CD4-positive, alpha-beta T cell treated with Interleukin-2 at 100 ng/mL for 4 hours (primary cell): ENCODE results near the gene GOLPH3L.
A peak's percentile ranks its signal among the peaks of the same experiment; 100 is the strongest.
"Not testable (repeated sequence)": the region's sequence is repeated elsewhere in the genome, so short reads cannot be mapped to it uniquely, and the experiment has no call there.

Experiments
- DNase-seq: peaks from one replicate; pipeline ENCODE4 v3.0.0-alpha.2; 2020; ENCODE audit warnings: low spot score

Gene GOLPH3L

GRCh38 chr1:150696995-150697927 lies at the start of gene GOLPH3L:
TSS of gene GOLPH3L (minus strand) at chr1:150697154. CDS start at chr1:150694838, 2,316 bp downstream.
- DNase-seq, result peak; percentile 97

- no peak for DNase-seq
These were observed 33.3 kb upstream of the GOLPH3L start for GRCh38 chr1:150730130-150730721.

GRCh38 chr1:150724336-150724735 lies 27.4 kb upstream of the GOLPH3L start:
- DNase-seq, result no peak

DNA sequence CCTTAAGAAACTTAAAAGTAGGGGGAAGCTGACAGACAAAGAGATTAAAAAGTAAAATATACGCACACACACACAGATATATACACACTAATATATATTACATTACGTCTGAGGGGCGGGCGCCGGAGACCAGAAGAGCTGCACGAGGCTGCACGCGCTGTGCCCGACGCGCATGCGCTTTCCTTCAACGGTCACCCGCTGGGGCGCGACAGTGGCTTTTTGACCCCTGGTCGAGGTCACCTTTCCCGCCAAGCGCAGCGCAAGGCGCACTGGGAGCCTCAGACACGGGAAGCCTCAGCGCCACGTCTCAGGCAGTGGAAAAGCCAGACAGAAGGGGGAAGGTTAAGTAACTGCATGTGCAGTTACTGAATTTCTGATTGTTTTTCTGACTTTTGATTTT lies 23.7 kb upstream of the GOLPH3L start, which contains the start of gene HORMAD1:
Gene HORMAD1, minus strand, starts transcription at position 193 of the 400 bp plus-strand sequence. CDS start 1,390 bp downstream, outside the sequence.
- no peak for DNase-seq

DNA sequence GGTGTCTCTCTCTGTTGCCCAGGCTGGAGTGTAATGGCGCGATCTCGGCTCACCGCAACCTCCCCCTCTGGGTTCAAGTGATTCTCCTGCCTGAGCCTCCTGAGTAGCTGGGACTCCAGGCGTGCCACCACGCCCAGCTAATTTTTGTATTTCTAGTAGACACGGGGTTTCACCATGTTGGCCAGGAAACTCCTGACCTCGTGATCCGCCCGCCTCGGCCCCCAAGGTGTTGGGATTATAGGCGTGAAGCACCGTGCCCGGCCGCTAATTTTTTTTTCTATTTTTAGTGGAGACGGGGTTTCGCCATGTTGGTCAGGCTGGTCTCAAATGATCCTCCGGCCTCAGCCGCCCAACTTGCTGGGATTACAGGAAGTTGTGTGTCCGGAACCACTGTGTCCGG lies 23.1 kb upstream of the GOLPH3L start:
- no peak for DNase-seq

GRCh38 chr1:150718225-150718891 lies 21.4 kb upstream of the GOLPH3L start:
- no peak for DNase-seq

DNA sequence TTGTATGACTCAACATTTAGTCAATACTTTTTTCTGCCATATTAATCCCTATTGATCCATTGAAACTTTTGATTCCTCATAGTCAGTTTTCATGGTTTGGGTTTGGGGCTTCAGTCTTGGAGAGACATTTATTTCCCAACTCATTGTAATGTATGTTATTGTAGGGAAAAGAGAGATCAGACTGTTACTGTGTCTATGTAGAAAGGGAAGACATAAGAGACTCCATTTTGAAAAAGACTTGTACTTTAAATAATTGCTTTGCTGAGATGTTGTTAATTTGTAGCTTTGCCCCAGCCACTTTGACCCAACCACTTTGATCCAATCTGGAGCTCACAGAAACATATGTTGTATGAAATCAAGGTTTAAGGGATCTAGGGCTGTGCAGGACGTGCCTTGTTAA lies 12.1 kb upstream of the GOLPH3L start:
- not testable (repeated sequence) for DNase-seq

- DNase-seq, result no peak
These were observed 11.6 kb upstream of the GOLPH3L start for GRCh38 chr1:150708595-150708994.

DNA sequence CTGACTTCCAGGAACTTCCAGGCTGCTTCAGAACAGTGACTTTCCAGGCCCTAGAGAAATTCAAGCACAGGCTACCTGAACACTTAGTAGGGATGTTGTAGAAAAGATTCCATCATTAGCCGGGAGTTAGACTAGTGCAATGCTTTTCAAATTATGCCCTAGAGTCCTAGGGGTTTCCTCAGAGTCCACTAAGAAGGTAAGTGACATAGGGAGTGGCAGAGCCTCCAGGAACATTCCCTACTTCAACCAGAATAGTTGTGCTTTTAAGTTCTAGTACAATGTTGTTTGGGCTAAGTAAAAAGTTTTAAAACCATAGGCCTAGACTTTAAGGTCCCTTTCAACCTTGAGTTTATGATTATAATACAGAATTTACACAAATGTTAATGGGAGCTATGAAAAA lies 9.1 kb upstream of the GOLPH3L start:
- no peak for DNase-seq

DNA sequence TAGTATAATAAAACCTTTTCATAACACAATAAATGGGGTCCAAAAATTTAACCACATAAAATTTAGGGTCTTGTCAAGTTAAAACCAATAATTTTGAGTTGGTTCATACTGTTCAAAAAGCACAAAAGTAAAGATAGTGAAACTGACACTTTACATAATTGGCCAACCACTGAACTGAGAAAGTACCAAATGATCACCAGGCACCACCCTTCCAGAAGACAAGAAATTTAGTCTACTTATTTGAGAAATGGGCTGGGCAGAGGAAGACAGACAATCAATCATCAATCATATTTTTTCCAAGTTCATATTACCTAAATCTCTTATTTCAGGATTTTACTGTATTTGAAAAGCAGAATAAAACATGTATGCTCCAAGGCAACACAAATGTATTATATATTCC lies 6.5 kb upstream of the GOLPH3L start:
- no peak for DNase-seq

DNA sequence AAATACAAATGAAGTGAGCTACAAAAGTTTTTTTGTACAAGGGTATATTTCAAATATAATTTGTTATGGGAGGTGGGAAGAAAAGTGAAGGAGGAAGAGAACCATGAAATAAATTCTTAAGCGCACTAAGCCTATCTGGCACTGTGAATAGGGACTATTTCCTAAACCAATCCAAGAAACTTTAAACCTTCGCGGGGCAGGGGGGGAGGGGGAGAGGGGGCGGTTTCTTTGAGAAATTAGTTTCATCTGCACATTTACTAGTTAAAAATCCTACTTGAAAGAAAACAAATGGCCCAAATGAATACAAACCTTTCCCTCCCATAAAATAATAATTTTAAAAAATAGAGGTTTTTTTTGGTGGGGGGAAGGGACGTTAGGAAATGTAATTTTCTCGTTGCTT lies 364 bp downstream of the GOLPH3L start:
- no peak for DNase-seq

GRCh38 chr1:150696162-150696561 lies 792 bp downstream of the GOLPH3L start:
- DNase-seq, result no peak

DNA sequence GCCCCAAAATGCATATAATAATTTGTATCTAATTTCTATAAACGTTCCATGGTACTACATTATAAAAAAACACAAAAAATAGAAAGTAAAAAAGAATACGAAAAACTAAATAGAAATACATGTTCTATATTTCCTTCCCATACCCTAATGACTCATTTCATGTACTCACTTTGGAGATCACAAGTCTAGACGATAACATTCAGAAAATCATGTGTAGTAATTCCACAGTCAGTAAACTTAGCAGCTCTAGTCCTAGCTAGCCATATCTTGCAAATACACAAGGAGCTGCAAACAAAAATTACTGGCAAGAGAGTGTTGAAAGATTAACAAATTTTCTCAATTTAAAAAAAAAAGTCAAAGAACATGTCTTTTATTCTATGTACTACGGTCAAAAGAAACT lies 1.4 kb downstream of the GOLPH3L start:
- DNase-seq, result no peak

DNA sequence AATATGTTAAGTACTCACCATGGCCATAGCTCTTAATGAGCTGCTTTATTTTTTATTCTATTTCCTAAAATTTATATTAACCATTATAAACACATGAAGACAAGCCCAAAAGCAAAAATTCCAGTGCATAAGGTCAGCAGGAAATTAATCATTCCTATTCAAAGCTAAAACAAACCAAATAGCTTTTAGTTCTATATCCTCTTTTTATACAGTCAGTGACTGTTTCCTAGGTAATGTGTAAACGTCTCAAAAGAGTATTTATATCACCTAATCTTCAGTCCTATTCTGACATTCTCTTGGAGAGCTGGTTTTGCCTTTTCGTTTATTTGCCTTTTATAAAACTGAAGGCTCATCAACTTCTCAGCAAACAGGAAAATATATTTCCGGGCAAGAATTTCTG lies 4.2 kb downstream of the GOLPH3L start:
- DNase-seq, result no peak

- no peak for DNase-seq
These were observed 8.2 kb downstream of the GOLPH3L start for GRCh38 chr1:150688763-150689162.

DNA sequence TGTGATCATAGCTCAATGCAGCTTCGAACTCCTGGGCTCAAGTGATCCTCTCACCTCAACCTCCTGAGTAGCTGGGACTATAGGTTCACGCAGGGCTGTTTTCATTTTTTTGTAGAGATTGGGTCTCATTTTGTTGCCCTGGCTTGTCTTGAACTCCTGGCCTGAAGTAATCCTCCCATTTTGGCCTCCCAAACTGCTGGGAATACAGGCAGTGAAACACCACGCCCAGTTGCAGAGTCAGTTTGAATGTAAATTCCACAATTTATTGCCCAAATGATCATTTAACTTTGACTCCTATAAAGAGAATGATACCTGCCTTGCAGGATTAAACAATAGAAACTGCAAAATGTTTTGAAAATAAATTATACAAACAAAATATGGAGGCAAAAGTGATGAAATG lies 10.7 kb downstream of the GOLPH3L start:
- DNase-seq, result no peak

GRCh38 chr1:150683914-150684313 lies 13.0 kb downstream of the GOLPH3L start:
- DNase-seq, result peak; percentile 30

DNA sequence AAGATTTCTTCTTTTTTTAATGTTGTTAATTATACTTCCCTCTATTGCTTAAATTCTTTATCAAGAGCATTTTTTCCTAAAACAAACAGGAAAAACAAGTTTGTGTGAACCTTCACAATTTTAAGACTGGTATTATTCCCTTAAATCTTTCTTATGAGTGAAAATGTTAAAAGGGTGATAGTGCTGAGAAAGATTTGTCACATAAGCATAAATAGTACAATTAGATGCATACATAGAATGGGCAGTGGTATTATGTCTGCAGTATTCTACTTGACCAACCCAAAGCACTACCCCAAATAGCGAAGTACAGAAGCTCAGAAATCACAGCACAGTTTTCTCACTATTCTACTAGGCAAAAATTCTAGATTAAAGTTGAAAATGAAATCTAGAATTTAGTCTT lies 18.0 kb downstream of the GOLPH3L start:
- no peak for DNase-seq

DNA sequence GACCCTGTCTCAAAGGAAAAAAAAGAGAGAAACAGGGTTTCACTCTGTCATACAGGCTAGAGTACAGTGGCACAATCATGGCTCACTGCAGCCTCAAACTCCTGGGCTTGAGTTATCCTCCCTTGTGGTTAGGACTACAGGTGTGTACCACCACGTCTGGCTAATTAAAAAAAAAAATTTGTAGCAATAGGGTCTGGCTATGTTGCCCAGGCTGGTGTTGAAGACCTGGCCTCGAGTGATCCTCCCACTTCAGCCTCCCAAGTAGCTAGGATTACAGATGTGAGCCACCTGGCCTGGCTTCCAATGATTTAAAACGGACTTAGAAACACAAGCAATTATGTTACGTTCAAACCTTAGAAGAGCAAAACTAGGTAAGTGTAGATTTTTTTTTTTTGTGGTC lies 22.1 kb downstream of the GOLPH3L start:
- no peak for DNase-seq

GRCh38 chr1:150663321-150663720 lies 33.6 kb downstream of the GOLPH3L start:
- no peak for DNase-seq

DNA sequence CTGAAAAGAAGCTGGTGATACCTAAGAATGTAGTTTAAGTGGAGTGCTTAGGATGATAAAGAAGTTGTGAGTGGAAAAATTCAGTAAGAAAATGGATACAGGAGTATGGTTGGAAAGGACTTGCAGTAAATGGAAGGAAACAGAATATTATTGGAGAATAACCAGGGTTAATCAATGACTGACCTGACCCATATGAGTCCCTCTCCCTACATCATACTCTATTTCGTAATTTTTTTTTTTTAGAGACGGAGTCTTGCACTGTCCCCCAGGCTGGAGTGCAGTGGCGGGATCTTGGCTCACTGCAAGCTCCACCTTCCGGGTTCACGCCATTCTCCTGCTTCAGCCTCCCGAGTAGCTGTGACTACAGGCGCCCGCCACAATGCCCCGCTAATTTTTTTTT lies 34.1 kb downstream of the GOLPH3L start:
- no peak for DNase-seq

DNA sequence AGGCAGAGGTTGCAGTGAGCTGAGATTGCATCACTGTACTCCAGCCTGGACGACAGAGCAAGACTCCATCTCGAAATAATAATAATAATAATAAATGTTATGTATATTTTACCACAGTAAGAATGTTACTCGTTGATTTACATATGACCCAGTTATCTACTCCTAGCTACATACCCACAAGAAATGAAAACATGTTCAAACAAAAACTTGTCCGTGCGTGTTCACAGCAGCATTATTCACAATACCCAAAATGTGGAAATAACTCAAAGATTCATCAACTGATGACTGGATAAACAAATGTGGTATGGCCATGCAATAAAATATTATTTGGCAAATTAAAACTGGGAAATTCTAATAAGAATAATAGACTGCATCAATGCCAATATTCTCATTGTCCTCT lies 35.8 kb downstream of the GOLPH3L start:
- no peak for DNase-seq

GRCh38 chr1:150660584-150660983 lies 36.4 kb downstream of the GOLPH3L start:
- DNase-seq, result no peak
